ENCODE data around the gene TMEM238. TPM values are rescaled to one million over a fixed set of nuclear protein-coding genes. Genes with fewer than 3 reads are reported as not detected.
"Not testable (repeated sequence)": the region's sequence is repeated elsewhere in the genome, so short reads cannot be mapped to it uniquely, and the experiment has no call there.

TMEM238 gene
- total RNA-seq, 1 experiment from 2014 or later, result not detected

DNA sequence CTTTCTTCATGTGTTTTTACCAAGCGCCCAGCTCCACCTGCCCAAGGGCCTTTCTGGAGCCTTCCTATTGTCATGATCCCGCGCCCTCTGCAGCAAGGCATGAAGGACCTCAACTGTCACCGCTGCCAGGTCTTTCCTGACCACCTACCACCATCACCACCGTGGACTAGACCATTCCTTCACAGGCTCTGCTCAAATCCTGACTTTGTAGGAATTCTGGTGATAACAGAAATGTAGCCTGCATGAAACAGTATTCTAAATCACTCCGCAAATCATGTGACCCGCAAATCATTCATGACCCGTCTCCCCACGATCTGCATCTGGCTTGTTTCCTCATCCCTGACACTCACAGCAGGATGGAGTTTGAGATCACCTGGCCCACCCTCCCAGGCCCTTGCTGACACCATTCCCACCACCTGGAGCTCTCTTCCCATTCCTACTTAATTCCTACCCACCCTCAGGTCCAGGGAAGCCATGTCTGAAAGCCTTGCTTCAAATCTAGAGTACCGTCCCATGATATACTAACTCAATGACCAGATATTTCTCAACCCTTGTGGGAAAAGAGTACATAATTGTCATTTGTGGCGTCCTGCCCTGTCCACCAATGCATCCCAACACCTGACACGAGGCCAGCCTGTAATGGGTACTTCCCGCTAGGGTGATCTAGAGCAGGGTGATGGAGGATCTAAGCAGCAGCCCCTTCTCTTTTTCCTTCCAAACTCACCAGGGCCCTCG is 22.2 kb upstream of the TMEM238 start:
- in situ Hi-C loops (cut with HindIII; ENCODE audit: low sequenced_read_pairs), result no loop called here
- DNase-seq (ENCODE audit: low spot score), result no peak

- DNase-seq (ENCODE audit: low spot score), result no peak
- in situ Hi-C loops (cut with HindIII; ENCODE audit: low sequenced_read_pairs), result no loop called here
Observed at GRCh38 chr19:55405638-55406037, 21.5 kb upstream of the TMEM238 start.

DNA sequence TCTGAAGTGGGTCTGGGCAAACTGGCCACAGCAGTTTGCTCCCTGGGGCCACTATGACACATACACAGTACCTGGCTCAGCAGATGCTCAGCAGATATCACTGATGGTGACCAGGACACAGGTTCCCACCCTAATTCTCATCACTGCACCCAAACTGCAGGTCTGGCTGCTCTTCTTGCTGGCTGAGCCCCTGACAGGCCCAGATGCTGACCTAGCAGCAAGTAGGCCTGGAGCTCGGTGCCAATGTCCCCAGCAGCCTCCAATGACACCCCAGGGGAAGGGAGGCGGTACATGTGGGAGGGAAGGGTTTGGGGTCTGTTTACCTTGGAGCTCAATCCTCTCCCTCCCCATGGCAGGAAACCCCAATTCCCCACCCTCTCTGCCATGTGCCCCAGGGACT is 18.4 kb upstream of the TMEM238 start:
- in situ Hi-C loops (cut with HindIII; ENCODE audit: low sequenced_read_pairs), result no loop called here
- DNase-seq (ENCODE audit: low spot score), result no peak

DNA sequence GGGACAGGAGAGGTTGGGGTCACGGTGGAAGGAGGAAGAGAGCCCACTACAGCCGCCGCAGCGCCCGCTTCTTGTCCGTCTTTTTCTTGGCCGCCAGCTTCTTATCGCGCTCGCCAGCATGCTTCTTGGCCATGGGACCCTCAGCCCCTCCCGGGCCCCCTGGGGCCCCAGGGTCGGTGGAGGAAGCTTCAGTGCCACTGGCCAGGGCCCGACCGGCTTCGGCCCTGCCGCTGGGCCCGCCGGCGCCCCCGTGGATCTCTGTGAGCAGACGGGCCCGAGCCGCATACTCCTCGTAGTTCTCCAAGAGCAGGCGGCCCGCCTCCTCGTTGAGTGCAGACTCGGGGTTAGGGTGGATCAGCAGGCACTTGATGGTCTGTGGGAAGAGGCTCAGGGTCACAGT is 17.3 kb upstream of the TMEM238 start:
- DNase-seq (ENCODE audit: low spot score); in situ Hi-C loops (cut with HindIII; ENCODE audit: low sequenced_read_pairs): not testable (repeated sequence)

DNA sequence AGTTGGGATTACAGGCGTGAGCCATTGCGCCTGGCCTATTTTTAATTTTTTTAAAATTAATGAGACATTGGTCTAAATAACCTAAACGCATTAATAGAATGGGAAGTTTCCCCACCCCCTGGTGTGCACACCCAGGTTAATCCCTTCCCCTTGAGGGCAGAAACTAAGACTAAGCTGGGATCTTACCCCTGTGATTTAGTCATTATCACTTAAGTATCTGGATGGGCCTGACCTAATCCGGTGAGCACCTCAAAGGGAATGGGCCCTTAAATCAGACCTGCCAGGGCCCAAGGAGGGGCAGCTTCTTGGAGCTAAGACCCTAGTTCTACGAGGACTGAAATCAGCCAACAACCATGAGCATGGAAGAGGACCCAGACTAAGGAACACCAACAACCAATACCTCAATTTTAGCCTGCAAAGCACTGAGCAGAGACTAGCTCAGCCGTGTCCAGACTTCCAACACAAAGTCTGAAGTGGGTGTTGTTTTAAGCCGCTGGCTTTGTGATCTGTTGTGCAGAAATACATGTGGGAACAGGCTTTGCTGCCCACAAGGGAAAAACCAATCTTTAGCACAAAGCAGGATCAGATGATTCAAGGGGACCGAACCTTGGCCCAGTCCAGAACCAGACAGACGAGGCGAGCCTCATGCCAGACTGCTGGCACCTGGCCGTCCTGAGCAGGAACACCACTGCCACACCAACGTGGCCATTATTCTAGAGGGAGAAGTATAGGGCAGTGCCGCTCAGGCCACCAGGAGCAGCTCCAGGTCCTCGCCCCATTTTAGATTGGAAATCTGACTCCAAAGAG is 16.4 kb upstream of the TMEM238 start:
- DNase-seq (ENCODE audit: low spot score), result no peak
- in situ Hi-C loops (cut with HindIII; ENCODE audit: low sequenced_read_pairs), result no loop called here

DNA sequence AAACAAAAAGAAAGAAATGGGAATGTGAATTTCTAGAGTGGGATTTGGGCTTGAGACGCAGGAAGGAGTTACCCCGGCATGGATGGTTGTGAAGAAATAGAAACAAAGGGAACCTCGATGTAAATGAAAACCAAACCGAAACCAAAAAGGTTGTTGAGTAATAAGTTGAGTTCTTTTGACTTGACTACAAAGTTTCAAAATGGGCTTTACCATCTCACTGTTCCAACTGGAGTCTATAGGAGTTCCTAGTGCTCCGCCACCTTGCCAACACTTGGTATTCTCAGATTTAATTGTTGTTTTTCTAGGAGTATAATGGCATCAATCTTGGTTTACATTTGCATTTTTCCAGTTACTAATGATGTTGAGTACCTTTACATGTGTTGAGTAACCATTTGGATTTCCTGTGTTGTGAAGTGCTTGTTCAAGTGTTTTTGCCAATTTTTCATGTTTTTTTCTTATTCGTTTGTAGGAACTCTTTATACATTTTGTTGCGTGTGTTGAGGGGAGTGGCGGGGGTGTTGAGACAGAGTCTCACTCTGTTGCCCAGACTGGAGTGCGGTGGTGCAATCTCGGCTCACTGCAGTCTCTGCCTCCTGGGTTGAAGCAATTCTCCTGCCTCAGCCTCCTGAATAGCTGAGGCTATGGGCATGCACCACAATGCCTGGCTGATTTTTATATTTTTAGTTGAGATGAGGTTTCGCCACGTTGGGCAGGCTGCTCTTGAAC is 14.3 kb upstream of the TMEM238 start:
- no peak for DNase-seq (ENCODE audit: low spot score)
- in situ Hi-C loops (cut with HindIII; ENCODE audit: low sequenced_read_pairs), result no loop called here

- in situ Hi-C loops (cut with HindIII; ENCODE audit: low sequenced_read_pairs), result no loop called here
- no peak for DNase-seq (ENCODE audit: low spot score)
Observed at GRCh38 chr19:55392820-55393761, 9.0 kb upstream of the TMEM238 start.

DNA sequence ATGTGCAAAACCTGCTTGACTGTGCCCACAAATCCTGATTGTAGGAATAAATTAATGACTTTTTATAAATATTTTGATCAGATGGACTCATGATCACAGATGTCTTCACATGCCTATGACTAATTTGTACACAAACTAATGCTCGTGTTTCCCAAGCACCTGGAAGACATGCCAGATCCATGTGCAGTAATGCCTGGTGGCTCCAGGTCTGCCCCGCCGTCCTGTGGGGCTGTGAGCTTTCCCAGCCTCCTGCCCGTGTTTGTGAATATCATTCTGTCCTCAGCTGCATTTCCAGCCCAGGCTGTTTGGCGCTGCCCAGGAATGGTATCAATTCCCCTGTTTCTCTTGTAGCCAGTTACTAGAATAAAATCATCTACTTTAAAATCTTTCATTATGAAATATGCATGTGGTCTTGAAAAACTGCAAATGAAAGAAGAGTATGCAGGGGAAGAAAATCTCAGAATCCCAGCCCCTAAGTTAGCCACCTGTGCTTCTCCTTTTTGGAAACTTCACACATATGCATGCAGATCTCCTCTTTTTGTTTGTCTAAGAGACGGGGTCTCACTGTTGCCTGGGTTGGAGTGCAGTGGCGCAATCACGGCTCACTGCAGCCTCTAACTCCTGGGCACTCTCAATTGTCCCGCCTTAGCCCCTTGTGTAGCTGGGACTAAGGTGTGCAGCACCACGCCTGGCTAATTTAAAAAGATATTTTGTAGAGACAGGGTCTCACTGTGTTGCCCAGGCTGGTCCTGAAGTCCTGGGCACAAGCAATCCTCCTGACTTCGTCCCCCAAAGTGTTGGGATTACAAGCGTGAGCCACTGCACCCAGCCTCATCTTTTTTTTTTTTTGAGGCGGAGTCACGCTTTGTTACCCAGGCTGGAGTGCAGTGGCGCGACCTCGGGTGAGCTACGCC is 7.9 kb upstream of the TMEM238 start:
- in situ Hi-C loops (cut with HindIII; ENCODE audit: low sequenced_read_pairs), result no loop called here
- DNase-seq (ENCODE audit: low spot score), result no peak

GRCh38 chr19:55391191-55391670 is 7.1 kb upstream of the TMEM238 start:
- in situ Hi-C loops (cut with HindIII; ENCODE audit: low sequenced_read_pairs), result no loop called here
- no peak for DNase-seq (ENCODE audit: low spot score)

DNA sequence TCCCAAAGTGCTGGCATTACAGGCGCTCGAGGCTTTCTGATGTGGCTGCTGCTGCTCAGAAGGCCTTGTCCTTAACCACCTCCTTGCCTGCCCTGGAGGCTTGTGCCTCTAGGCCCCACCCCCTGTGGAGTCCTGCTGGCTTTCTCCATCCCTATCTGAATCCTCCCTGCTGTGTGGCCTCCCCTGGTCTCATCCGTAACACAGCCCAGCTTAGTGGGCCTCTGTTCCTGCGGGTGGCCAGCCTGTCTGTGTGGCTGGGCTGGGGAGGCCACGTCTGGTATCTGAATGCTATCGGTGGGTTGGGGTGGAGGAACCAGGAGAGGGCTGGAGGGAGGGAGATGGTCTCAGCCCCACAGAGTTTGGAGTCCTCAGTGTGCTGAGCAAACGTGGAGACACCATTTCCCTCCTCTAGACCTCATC is 6.4 kb upstream of the TMEM238 start:
- DNase-seq (ENCODE audit: low spot score), result no peak
- in situ Hi-C loops (cut with HindIII; ENCODE audit: low sequenced_read_pairs), result no loop called here

- in situ Hi-C loops (cut with HindIII; ENCODE audit: low sequenced_read_pairs), result no loop called here
Observed at GRCh38 chr19:55389386-55390317, 5.6 kb upstream of the TMEM238 start.

DNA sequence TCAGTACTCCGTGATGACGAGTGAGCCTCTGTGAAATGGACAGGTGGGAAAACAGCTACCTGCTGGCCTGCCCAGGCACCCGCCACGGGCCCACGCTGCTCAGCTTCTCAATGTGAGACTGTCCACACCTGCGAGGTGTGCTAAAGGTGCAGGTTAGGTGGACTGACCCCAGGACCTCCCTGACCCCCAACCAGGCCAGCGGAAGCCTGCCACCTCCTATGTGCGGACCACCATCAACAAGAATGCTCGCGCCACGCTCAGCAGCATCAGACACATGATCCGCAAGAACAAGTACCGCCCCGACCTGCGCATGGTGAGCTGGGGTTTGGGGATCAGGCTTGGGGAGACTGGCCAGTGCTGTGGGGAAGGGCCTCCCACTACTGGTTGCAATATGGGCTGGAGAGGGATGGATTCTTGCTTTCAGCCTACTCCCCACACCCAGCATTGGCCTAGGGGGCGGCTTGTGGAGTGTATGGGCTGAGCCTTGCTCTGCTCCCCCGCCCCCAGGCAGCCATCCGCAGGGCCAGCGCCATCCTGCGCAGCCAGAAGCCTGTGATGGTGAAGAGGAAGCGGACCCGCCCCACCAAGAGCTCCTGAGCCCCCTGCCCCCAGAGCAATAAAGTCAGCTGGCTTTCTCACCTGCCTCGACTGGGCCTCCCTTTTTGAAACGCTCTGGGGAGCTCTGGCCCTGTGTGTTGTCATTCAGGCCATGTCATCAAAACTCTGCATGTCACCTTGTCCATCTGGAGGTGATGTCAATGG is 3.8 kb upstream of the TMEM238 start:
- no peak for DNase-seq (ENCODE audit: low spot score)
- in situ Hi-C loops (cut with HindIII; ENCODE audit: low sequenced_read_pairs), result no loop called here

More at GRCh38 chr19:55389386-55390317, 5.6 kb upstream of the TMEM238 start:
- DNase-seq (ENCODE audit: low spot score), result no peak

DNA sequence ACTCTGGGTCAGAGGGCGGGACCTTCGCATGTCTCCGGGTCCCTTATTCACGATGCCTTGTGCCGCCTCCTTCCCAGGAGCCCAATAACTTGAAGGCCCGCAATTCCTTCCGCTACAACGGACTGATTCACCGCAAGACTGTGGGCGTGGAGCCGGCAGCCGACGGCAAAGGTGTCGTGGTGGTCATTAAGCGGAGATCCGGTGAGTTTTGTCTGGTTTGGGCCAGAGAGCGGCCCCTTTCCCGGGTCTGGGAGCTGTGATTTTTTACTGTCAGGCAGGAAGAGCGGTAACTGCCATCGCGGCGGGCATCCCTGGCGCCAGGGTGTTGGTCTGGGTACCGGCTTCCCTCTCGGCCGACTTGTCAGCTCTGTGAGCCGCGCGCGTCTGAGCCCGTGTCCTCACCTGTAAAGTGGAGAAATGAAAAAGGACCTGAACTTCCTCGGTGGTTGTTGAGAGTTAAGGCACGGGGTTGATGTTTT is 2.4 kb upstream of the TMEM238 start:
- DNase-seq (ENCODE audit: low spot score), result no peak
- in situ Hi-C loops (cut with HindIII; ENCODE audit: low sequenced_read_pairs), result no loop called here

- in situ Hi-C loops (cut with HindIII; ENCODE audit: low sequenced_read_pairs), result no loop called here
- peak; percentile 98 for DNase-seq (ENCODE audit: low spot score)
Observed at GRCh38 chr19:55385724-55386492, 1.8 kb upstream of the TMEM238 start, which contains the start of gene RPL28. Gene RPL28, plus strand, starts transcription at chr19:55385932. Its CDS starts 426 bp downstream, at chr19:55386358.

Measured in G401 (cell line).